ENCODE measurements around the gene HSPA5. TPM values are rescaled to one million over a fixed set of nuclear protein-coding genes. Genes with fewer than 3 reads are reported as not detected.

The HSPA5 gene
- polyA plus RNA-seq, 2 of the 4 experiments (the other 2 are of a cell fraction) = 227 to 557 TPM

DNA sequence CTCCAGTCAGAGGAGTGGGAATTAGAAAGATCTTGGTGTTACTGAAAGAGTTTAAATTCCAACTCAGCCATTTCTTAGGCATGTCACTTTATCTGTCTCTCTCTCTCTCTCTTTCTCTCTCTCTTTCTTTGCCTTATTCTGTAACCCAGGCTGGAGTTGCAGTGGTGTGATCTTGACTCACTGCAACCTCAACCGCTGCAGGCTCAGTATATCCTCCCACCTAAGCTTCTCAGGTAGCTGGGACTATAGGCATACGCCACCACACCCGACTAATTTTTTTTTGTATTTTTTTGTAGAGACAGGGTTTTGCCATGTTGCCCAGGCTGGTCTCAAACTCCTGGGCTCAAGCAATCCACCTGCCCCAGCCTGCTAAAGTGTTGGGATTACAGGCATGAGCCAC lies 22.5 kb downstream of the HSPA5 start:
- H3K9me3 ChIP-seq = no peaks in the 10 kb centered on the region
- CTCF ChIA-PET = no interaction called here
- H3K4me1 ChIP-seq = no peaks in the 10 kb centered on the region
- 99% methylated on average over 3 of the region's 3 CpGs for WGBS (ENCODE audit: missing lambda C conversion rate)
- POLR2A ChIA-PET = interaction anchor here (0.6 to 2.4 kb wide), 2 partner anchors 12 to 22 kb away, joined by 4 to 11 read pairs; partner anchors contain the start of gene HSPA5
- TF ChIP-seq ESRRA (IDR thresholded peaks at IDR 0.05; ENCODE audit: borderline replicate concordance, low read length) = no peak
- TF ChIP-seq CBX2 (IDR thresholded peaks at IDR 0.05; ENCODE audit: borderline replicate concordance, low read depth) = no peak
- TF ChIP-seq CHD4 (IDR thresholded peaks at IDR 0.05; ENCODE audit: borderline replicate concordance) = no peak
- TF ChIP-seq, protein P1, sequence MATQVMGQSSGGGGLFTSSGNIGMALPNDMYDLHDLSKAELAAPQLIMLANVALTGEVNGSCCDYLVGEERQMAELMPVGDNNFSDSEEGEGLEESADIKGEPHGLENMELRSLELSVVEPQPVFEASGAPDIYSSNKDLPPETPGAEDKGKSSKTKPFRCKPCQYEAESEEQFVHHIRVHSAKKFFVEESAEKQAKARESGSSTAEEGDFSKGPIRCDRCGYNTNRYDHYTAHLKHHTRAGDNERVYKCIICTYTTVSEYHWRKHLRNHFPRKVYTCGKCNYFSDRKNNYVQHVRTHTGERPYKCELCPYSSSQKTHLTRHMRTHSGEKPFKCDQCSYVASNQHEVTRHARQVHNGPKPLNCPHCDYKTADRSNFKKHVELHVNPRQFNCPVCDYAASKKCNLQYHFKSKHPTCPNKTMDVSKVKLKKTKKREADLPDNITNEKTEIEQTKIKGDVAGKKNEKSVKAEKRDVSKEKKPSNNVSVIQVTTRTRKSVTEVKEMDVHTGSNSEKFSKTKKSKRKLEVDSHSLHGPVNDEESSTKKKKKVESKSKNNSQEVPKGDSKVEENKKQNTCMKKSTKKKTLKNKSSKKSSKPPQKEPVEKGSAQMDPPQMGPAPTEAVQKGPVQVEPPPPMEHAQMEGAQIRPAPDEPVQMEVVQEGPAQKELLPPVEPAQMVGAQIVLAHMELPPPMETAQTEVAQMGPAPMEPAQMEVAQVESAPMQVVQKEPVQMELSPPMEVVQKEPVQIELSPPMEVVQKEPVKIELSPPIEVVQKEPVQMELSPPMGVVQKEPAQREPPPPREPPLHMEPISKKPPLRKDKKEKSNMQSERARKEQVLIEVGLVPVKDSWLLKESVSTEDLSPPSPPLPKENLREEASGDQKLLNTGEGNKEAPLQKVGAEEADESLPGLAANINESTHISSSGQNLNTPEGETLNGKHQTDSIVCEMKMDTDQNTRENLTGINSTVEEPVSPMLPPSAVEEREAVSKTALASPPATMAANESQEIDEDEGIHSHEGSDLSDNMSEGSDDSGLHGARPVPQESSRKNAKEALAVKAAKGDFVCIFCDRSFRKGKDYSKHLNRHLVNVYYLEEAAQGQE (IDR thresholded peaks at IDR 0.05) = no peak
- TF ChIP-seq FOSL2 (IDR thresholded peaks at IDR 0.05) = no peak
- no peak for TF ChIP-seq FOSL2 (CRISPR knock-in tag; IDR thresholded peaks at IDR 0.05)
- no peak for TF ChIP-seq TP53 (CRISPR knock-in tag; IDR thresholded peaks at IDR 0.05)
- TF ChIP-seq, protein P2, sequence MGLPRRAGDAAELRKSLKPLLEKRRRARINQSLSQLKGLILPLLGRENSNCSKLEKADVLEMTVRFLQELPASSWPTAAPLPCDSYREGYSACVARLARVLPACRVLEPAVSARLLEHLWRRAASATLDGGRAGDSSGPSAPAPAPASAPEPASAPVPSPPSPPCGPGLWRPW (IDR thresholded peaks at IDR 0.05) = no peak
- TF ChIP-seq, protein P3, sequence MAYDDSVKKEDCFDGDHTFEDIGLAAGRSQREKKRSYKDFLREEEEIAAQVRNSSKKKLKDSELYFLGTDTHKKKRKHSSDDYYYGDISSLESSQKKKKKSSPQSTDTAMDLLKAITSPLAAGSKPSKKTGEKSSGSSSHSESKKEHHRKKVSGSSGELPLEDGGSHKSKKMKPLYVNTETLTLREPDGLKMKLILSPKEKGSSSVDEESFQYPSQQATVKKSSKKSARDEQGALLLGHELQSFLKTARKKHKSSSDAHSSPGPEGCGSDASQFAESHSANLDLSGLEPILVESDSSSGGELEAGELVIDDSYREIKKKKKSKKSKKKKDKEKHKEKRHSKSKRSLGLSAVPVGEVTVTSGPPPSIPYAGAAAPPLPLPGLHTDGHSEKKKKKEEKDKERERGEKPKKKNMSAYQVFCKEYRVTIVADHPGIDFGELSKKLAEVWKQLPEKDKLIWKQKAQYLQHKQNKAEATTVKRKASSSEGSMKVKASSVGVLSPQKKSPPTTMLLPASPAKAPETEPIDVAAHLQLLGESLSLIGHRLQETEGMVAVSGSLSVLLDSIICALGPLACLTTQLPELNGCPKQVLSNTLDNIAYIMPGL (CRISPR knock-in tag; IDR thresholded peaks at IDR 0.05; ENCODE audit: borderline replicate concordance) = no peak
- TF ChIP-seq BHLHE40 (IDR thresholded peaks at IDR 0.05; ENCODE audit: low read depth, low read length) = no peak
- no peak for TF ChIP-seq RAD21 (conservative IDR thresholded peaks at IDR 0.05 in 1 of 2, IDR thresholded peaks at IDR 0.05 in 1 of 2)
- TF ChIP-seq MAZ (IDR thresholded peaks at IDR 0.05; ENCODE audit: borderline replicate concordance, low read depth, low read length) = no peak
- no peak for TF ChIP-seq HDAC2 (IDR thresholded peaks at IDR 0.05)
- no peak for TF ChIP-seq HOXB13 (CRISPR knock-in tag; IDR thresholded peaks at IDR 0.05; ENCODE audit: low read depth)
- TF ChIP-seq ZNF302 (CRISPR knock-in tag; IDR thresholded peaks at IDR 0.05) = no peak
- TF ChIP-seq GATA3 (IDR thresholded peaks at IDR 0.05; ENCODE audit: borderline replicate concordance) = no peak
- no peak for TF ChIP-seq ZFP36 (IDR thresholded peaks at IDR 0.05; ENCODE audit: borderline replicate concordance, partially characterized antibody)
- TF ChIP-seq PHF8 (IDR thresholded peaks at IDR 0.05; ENCODE audit: borderline replicate concordance, low read depth) = no peak
- H3K4me2 ChIP-seq = no peak overlapping the region
- H3K4me3 ChIP-seq = no peak overlapping the region
- no peak for DNase-seq (ENCODE audit: low read depth in 1 of 2, low spot score in 1 of 2)
- no peak for FAIRE-seq
- ATAC-seq = no peak
- no peak overlapping the region for H3K27ac ChIP-seq

DNA sequence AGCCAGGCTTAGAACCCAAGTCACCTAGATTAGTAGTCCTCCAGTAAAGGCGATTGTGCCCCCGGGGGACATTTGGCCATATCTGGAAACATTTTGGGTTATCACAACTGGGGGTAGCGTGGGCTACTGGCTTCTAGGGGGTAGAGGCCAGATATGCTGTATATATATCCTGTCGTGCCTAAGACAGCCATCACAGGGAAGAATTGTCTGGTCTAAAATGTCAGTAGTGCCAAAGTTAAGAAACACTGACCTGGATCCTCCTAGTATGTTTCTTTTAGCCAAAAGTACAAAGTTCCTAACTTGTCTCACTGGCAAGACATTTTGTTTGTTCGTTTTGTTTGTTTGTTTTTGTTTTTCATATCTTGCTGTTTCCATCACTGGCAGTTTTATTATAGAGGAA lies 27.0 kb downstream of the HSPA5 start:
- ChIA-PET CTCF (no interaction called here), POLR2A (no interaction called here)
- Histone ChIP-seq H3K27ac (no peak overlapping the region), H3K9me3 (no peaks in the 10 kb centered on the region), H3K4me2 (no peak overlapping the region), H3K4me3 (no peak overlapping the region), H3K4me1 (no peaks in the 10 kb centered on the region)
- no peak for FAIRE-seq
- 77% methylated on average over 5 of the region's 5 CpGs for WGBS (ENCODE audit: missing lambda C conversion rate)
- TF ChIP-seq HEYL (CRISPR knock-in tag; IDR thresholded peaks at IDR 0.05) (no peak), EP300 (IDR thresholded peaks at IDR 0.05) (no peak), JUN (IDR thresholded peaks at IDR 0.05) (no peak), CBX8 (IDR thresholded peaks at IDR 0.05) (no peak), POLR2A (IDR thresholded peaks at IDR 0.05; ENCODE audit: low read length) (no peak), MAFK (IDR thresholded peaks at IDR 0.05; ENCODE audit: partially characterized antibody) (no peak), FOXS1 (CRISPR knock-in tag; IDR thresholded peaks at IDR 0.05) (no peak), EHMT2 (IDR thresholded peaks at IDR 0.05; ENCODE audit: low read depth) (no peak), CHD2 (IDR thresholded peaks at IDR 0.05; ENCODE audit: low read length, partially characterized antibody) (no peak), RFX5 (IDR thresholded peaks at IDR 0.05) (no peak), CEBPB (IDR thresholded peaks at IDR 0.05) (no peak), NFE2L2 (conservative IDR thresholded peaks at IDR 0.05; ENCODE audit: low read length) (no peak), POLR2AphosphoS2 (conservative IDR thresholded peaks at IDR 0.05; ENCODE audit: low read length) (no peak), SREBF2 (IDR thresholded peaks at IDR 0.05) (no peak)
- TF ChIP-seq, protein P4, sequence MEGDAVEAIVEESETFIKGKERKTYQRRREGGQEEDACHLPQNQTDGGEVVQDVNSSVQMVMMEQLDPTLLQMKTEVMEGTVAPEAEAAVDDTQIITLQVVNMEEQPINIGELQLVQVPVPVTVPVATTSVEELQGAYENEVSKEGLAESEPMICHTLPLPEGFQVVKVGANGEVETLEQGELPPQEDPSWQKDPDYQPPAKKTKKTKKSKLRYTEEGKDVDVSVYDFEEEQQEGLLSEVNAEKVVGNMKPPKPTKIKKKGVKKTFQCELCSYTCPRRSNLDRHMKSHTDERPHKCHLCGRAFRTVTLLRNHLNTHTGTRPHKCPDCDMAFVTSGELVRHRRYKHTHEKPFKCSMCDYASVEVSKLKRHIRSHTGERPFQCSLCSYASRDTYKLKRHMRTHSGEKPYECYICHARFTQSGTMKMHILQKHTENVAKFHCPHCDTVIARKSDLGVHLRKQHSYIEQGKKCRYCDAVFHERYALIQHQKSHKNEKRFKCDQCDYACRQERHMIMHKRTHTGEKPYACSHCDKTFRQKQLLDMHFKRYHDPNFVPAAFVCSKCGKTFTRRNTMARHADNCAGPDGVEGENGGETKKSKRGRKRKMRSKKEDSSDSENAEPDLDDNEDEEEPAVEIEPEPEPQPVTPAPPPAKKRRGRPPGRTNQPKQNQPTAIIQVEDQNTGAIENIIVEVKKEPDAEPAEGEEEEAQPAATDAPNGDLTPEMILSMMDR (IDR thresholded peaks at IDR 0.05) = no peak
- TF ChIP-seq, protein P5, sequence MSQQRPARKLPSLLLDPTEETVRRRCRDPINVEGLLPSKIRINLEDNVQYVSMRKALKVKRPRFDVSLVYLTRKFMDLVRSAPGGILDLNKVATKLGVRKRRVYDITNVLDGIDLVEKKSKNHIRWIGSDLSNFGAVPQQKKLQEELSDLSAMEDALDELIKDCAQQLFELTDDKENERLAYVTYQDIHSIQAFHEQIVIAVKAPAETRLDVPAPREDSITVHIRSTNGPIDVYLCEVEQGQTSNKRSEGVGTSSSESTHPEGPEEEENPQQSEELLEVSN (IDR thresholded peaks at IDR 0.05; ENCODE audit: borderline replicate concordance, low read depth) = no peak
- DNase-seq (ENCODE audit: low read depth in 1 of 2, low spot score in 1 of 2) = no peak
- ATAC-seq = no peak

All from A549 (cell line).